Hematopoietic multipotent progenitor cell treated with erythropoietin and hydrocortisone succinate and interleukin-3 and kit ligand, for 4 days (in vitro differentiated cells): ENCODE data around the gene FTO.

Experiments
- DNase-seq: peaks from one replicate; pipeline ENCODE4 v3.0.0-alpha.2; 2015

FTO gene

GRCh38 chr16:53712065-53712464 lies 8.1 kb downstream of the FTO start:
- no peak for DNase-seq

GRCh38 chr16:53713403-53714204 lies 9.6 kb downstream of the FTO start:
- no peak for DNase-seq

- DNase-seq: no peak
Observed at GRCh38 chr16:53714205-53715022, 10.5 kb downstream of the FTO start.

- no peak for DNase-seq
Observed at GRCh38 chr16:53715023-53715384, 11.0 kb downstream of the FTO start.

- DNase-seq: no peak
Observed at GRCh38 chr16:53717577-53717976, 13.6 kb downstream of the FTO start.

GRCh38 chr16:53721017-53721416 lies 17.1 kb downstream of the FTO start:
- DNase-seq: no peak

GRCh38 chr16:53726625-53727024 lies 22.7 kb downstream of the FTO start:
- DNase-seq: no peak

- DNase-seq: no peak
Observed at GRCh38 chr16:53730693-53731092, 26.7 kb downstream of the FTO start.

- DNase-seq: peak; percentile 12
Observed at GRCh38 chr16:53732296-53732929, 28.5 kb downstream of the FTO start.

- no peak for DNase-seq
Observed at GRCh38 chr16:53734908-53735307, 31.0 kb downstream of the FTO start.

GRCh38 chr16:53736297-53736696 lies 32.3 kb downstream of the FTO start:
- no peak for DNase-seq

GRCh38 chr16:53737552-53737951 lies 33.6 kb downstream of the FTO start:
- DNase-seq: no peak

- no peak for DNase-seq
Observed at GRCh38 chr16:53740476-53740875, 36.5 kb downstream of the FTO start.

- DNase-seq: no peak
Observed at GRCh38 chr16:53740933-53741531, 37.1 kb downstream of the FTO start.

GRCh38 chr16:53741546-53741945 lies 37.6 kb downstream of the FTO start:
- DNase-seq: no peak

- DNase-seq: peak; percentile 57
Observed at GRCh38 chr16:53743149-53743566, 39.2 kb downstream of the FTO start.

GRCh38 chr16:53744449-53744848 lies 40.5 kb downstream of the FTO start:
- no peak for DNase-seq

- no peak for DNase-seq
Observed at GRCh38 chr16:53745086-53745485, 41.1 kb downstream of the FTO start.

GRCh38 chr16:53745753-53746266 lies 41.9 kb downstream of the FTO start:
- no peak for DNase-seq

GRCh38 chr16:53752560-53752959 lies 48.6 kb downstream of the FTO start:
- DNase-seq: no peak

- DNase-seq: no peak
Observed at GRCh38 chr16:53753431-53753830, 49.5 kb downstream of the FTO start.

GRCh38 chr16:53755026-53755910 lies 51.3 kb downstream of the FTO start:
- DNase-seq: no peak
